ENCODE results near the gene TXLNG. TPM values are rescaled to one million over a fixed set of nuclear protein-coding genes. Genes with fewer than 3 reads are reported as not detected.

Gene TXLNG
- total RNA-seq, 1 donor from 2014 or later: 15.2 TPM

- intact Hi-C loops (cut with DNase I): loop anchor here (10.0 kb wide), 1 partner anchor 155 kb away; the partner anchor contains the start of genes CTPS2 and SYAP1
These were observed 84.0 kb downstream of the TXLNG start, which contains the start of gene RBBP7 for GRCh38 chrX:16870095-16870861. TSS of gene RBBP7 (minus strand) at chrX:16870362. CDS start at chrX:16870053, 309 bp downstream.

DNA sequence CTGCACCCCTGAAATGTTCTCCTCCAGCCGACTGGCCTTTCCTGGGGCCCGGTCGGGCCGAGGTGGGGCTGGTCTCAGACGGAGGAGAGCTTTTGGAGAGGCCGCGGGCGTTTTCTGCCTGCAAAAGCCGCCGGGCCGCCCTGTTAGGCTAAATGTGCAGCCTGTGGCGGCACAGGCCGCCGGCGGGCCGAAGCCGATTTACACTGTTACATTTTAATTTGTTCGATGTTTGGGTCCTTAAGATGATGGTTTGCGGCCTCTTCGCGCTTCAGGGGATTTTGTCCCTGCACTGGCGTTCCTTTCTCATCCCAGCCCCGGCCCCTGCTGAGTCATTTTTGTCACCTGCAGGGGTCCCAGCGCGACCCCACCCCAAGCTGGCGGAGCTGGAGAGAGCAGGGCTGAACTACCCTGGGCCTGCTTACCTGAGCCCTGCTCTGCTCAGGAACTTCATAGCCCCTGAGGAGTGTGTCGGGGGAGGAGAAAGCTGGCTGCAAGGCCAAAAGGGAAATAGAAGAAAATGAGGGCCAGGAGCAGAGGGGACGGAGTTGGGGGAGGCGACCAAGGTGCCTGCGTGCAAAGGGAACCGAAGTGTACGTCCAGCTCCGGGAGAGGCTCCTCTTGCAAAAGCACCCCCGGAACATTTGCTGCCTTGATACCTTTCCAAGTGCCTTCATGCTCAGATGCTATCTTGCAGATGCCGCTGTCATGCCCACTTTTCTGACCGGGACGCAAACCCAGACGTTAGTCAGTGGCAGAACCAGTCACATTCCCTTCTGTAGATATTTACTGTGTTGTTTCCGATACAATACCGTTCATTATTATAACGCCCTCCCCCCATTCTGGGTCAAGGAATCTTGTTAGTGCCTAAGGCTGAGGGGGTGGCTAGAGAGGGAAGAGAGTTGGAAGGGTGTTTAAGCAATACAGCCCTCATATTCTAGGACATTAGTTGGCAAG, 84.9 kb downstream of the TXLNG start:
- no peaks in the 10 kb centered on the region for H3K27me3 ChIP-seq
- intact Hi-C loops (cut with DNase I): loop anchor here (10.0 kb wide), 1 partner anchor 156 kb away; the partner anchor contains the start of genes CTPS2 and SYAP1
- no peaks in the 10 kb centered on the region for H3K36me3 ChIP-seq
- H3K9me3 ChIP-seq: no peaks in the 10 kb centered on the region
- H3K4me3 ChIP-seq: peak overlapping the region; percentile 48 to 50
- DNase-seq (ENCODE audit: extremely low spot score in 2 of 2): no peak
- TF ChIP-seq CTCF (IDR thresholded peaks at IDR 0.05) (no peak), POLR2A (IDR thresholded peaks at IDR 0.05) (no peak), POLR2AphosphoS5 (IDR thresholded peaks at IDR 0.05; ENCODE audit: insufficient read depth in 1 of 2, low read depth in 1 of 2) (no peak)
- H3K4me1 ChIP-seq: peaks cover 36% of the 10 kb centered on the region
- H3K27ac ChIP-seq: peak overlapping the region; percentile 75

More at GRCh38 chrX:16870095-16870861, 84.0 kb downstream of the TXLNG start, which contains the start of gene RBBP7:
- no peaks in the 10 kb centered on the region for H3K36me3 ChIP-seq
- H3K9me3 ChIP-seq: no peaks in the 10 kb centered on the region
- H3K4me1 ChIP-seq: peaks cover 36% of the 10 kb centered on the region
- TF ChIP-seq POLR2A (IDR thresholded peaks at IDR 0.05) (peak in 1 of 2 donors; percentile 83), POLR2AphosphoS5 (IDR thresholded peaks at IDR 0.05; ENCODE audit: insufficient read depth in 1 of 2, low read depth in 1 of 2) (peak; percentile 32 to 97), CTCF (IDR thresholded peaks at IDR 0.05) (peak in 1 of 3 experiments; percentile 16)
- H3K4me3 ChIP-seq: peak within 1 kb of the TSS; percentile 48 to 50
- no peaks in the 10 kb centered on the region for H3K27me3 ChIP-seq
- DNase-seq (ENCODE audit: extremely low spot score in 2 of 2): peak in 1 of 2 donors; percentile 92
- H3K27ac ChIP-seq: peak within 1 kb of the TSS; percentile 79

DNA sequence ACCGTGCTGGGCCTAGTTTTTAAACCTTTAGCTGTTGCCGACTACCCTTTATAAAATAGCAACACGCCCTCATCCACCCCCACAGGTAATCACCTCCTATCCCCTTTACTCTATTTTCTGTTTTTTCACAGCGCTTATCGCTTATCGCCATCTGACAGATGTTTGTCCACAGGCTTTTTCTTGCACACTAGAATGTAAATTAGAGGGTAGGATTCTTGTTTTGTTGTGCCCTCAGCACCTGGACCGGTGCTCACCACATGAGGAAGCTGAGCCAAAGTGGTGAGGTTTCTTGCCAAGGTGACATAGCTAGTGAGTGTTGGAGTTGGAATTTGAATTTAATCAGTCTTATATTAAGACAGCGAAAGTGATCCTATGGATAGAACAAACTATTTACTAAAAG, 86.8 kb downstream of the TXLNG start:
- intact Hi-C loops (cut with DNase I): loop anchor here (10.0 kb wide), 1 partner anchor 158 kb away; the partner anchor contains the start of genes CTPS2 and SYAP1
- no peak for DNase-seq (ENCODE audit: extremely low spot score in 2 of 2)
- Histone ChIP-seq H3K9me3 (no peaks in the 10 kb centered on the region), H3K4me3 (no peak overlapping the region), H3K36me3 (no peaks in the 10 kb centered on the region), H3K27ac (no peak overlapping the region), H3K27me3 (no peaks in the 10 kb centered on the region), H3K4me1 (peaks cover 22% of the 10 kb centered on the region)
- no peak for TF ChIP-seq POLR2AphosphoS5 (IDR thresholded peaks at IDR 0.05; ENCODE audit: insufficient read depth in 1 of 2, low read depth in 1 of 2)
- TF ChIP-seq POLR2A (IDR thresholded peaks at IDR 0.05): no peak
- TF ChIP-seq CTCF (IDR thresholded peaks at IDR 0.05): no peak

DNA sequence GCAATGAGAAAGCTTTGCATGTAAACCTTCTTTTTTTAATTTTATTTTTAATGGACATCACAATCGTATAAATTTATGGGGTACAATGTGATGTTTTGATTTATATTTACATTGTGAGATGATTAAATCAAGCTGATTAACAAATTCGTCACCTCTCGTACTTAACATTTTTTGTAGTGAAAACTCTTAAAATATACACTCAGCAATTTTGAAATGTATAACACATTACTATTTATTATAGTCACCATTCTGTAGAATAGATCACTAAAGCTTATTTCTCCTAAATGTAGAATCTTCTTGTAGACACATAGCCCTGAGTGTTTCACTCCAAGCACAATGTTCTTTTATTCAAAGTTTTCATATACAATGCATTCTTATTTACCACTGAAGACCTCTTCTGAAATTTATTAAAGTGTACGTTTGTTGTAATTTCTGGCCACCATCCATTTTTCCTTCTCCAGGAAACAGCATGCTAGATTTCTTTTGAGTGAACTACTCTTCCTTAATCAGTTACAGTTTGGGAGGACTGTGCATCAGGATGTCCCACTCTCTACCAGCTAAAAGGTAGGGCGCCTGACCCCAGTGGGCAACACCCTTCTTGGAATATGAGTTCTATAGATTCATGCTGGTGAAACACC, 88.3 kb downstream of the TXLNG start:
- Histone ChIP-seq H3K27ac (no peak overlapping the region), H3K9me3 (no peaks in the 10 kb centered on the region), H3K27me3 (no peaks in the 10 kb centered on the region), H3K4me1 (peaks cover 11% of the 10 kb centered on the region), H3K36me3 (no peaks in the 10 kb centered on the region), H3K4me3 (no peak overlapping the region)
- TF ChIP-seq POLR2AphosphoS5 (IDR thresholded peaks at IDR 0.05; ENCODE audit: insufficient read depth in 1 of 2, low read depth in 1 of 2): no peak
- no peak for TF ChIP-seq CTCF (IDR thresholded peaks at IDR 0.05)
- no peak for TF ChIP-seq POLR2A (IDR thresholded peaks at IDR 0.05)
- intact Hi-C loops (cut with DNase I): loop anchor here (10.0 kb wide), 1 partner anchor 160 kb away; the partner anchor contains the start of genes CTPS2 and SYAP1
- DNase-seq (ENCODE audit: extremely low spot score in 2 of 2): no peak

Measured in vagina (tissue), 2 donors.